WTC11 (cell line): ENCODE data around the gene CDC16. TPM values are rescaled to one million over a fixed set of nuclear protein-coding genes. Genes with fewer than 3 reads are reported as not detected.

Source experiments
- ATAC-seq: fragments of 200-7000 bp; cut with Tn5 transposase; 2 replicates; pipeline ENCODE4 v1.10.0; 2021; ENCODE audit warnings: mild to moderate bottlenecking, moderate library complexity
- CTCF ChIA-PET: fragments of 300-600 bp; sonication (Branson Sonifier 250); formaldehyde crosslinking; loops from one replicate; lab custom pipeline; 2021; ENCODE audit warnings: antibody characterized with exemption; lab: Charles Lee
- POLR2A ChIA-PET: fragments of 350-600 bp; sonication (Branson Sonifier 250); formaldehyde crosslinking; loops from one replicate; lab custom pipeline; 2021; ENCODE audit warnings: antibody characterized with exemption; lab: Charles Lee
- DNase-seq: peaks from one replicate; pipeline ENCODE4 v3.0.0; 2021; ENCODE audit warnings: low spot score
- H3K27ac Mint-ChIP-seq: 2 replicates; pipeline ENCODE4 v1.8.0; 2021; ENCODE audit warnings: mixed read lengths
- H3K27me3 Mint-ChIP-seq: 2 replicates; pipeline ENCODE4 v1.8.0; 2021; ENCODE audit warnings: low read depth, mild to moderate bottlenecking, moderate library complexity, mixed read lengths
- H3K36me3 Mint-ChIP-seq: 2 replicates; pipeline ENCODE4 v1.8.0; 2021; ENCODE audit warnings: mixed read lengths
- H3K4me1 Mint-ChIP-seq: 2 replicates; pipeline ENCODE4 v1.8.0; 2022; ENCODE audit warnings: mixed read lengths
- H3K4me3 Mint-ChIP-seq: 2 replicates; pipeline ENCODE4 v1.8.0; 2021; ENCODE audit warnings: mild to moderate bottlenecking, moderate library complexity, mixed read lengths
- H3K9me3 Mint-ChIP-seq: 2 replicates; pipeline ENCODE4 v1.8.0; 2021; ENCODE audit warnings: mixed read lengths
- AR ChIP-seq: fragments of 250-450 bp; sonication (Bioruptor Pico); IDR thresholded peaks from 2 replicates; pipeline ENCODE4 v1.9.0; 2021; ENCODE audit warnings: mild to moderate bottlenecking
- E2F4 ChIP-seq: sonication (generic); formaldehyde crosslinking; IDR thresholded peaks from 2 replicates; pipeline ENCODE4 v1.8.1; 2022; ENCODE audit warnings: low read depth, mild to moderate bottlenecking, moderate library complexity, missing genetic modification reagents, borderline replicate concordance
- ELF4 ChIP-seq: sonication (generic); formaldehyde crosslinking; IDR thresholded peaks from 2 replicates; pipeline ENCODE4 v1.8.1; 2022; ENCODE audit warnings: low read depth, mild to moderate bottlenecking, moderate library complexity, missing genetic modification reagents
- FOXK1 ChIP-seq: sonication (generic); formaldehyde crosslinking; IDR thresholded peaks from 2 replicates; pipeline ENCODE4 v1.8.0; 2022; ENCODE audit warnings: mild to moderate bottlenecking, moderate library complexity, missing genetic modification reagents
- FOXP1 ChIP-seq: sonication (generic); formaldehyde crosslinking; IDR thresholded peaks from 2 replicates; pipeline ENCODE4 v1.8.0; 2022; ENCODE audit warnings: missing genetic modification reagents, mild to moderate bottlenecking, moderate library complexity, borderline replicate concordance
- JAZF1 ChIP-seq: fragments of 250-450 bp; sonication (Bioruptor Pico); IDR thresholded peaks from 2 replicates; pipeline ENCODE4 v1.9.0; 2021; ENCODE audit warnings: moderate library complexity, mild to moderate bottlenecking, inconsistent platforms
- KAT7 ChIP-seq: sonication (generic); formaldehyde crosslinking; IDR thresholded peaks from 2 replicates; pipeline ENCODE4 v1.8.1; 2023; ENCODE audit warnings: missing genetic modification reagents, mild to moderate bottlenecking, borderline replicate concordance
- NFATC4 ChIP-seq: fragments of 250-450 bp; sonication (Bioruptor Pico); IDR thresholded peaks from 2 replicates; pipeline ENCODE4 v1.9.0; 2021; ENCODE audit warnings: mild to moderate bottlenecking
- NFYB ChIP-seq: sonication (generic); formaldehyde crosslinking; conservative IDR thresholded peaks from 2 replicates; pipeline ENCODE4 v1.8.0; 2022; ENCODE audit warnings: low read depth, missing genetic modification reagents
- NR2C2 ChIP-seq: sonication (generic); formaldehyde crosslinking; IDR thresholded peaks from 2 replicates; pipeline ENCODE4 v1.8.0; 2022; ENCODE audit warnings: mild to moderate bottlenecking, missing genetic modification reagents
- STAT6 ChIP-seq: sonication (generic); formaldehyde crosslinking; conservative IDR thresholded peaks from 2 replicates; pipeline ENCODE4 v1.8.1; 2023; ENCODE audit warnings: mild to moderate bottlenecking, low read depth, missing genetic modification reagents, moderate library complexity
- ZNF121 ChIP-seq: sonication (generic); formaldehyde crosslinking; IDR thresholded peaks from 2 replicates; pipeline ENCODE4 v1.8.0; 2023; ENCODE audit warnings: missing genetic modification reagents
- total RNA-seq: library from RNA; stranded (reverse); gene quantifications from 3 replicates; pipeline ENCODE4 v1.2.3, GENCODE V29; 2021
- TF ChIP-seq, protein P1 (sequence below): fragments of 250-450 bp; sonication (Bioruptor Pico); IDR thresholded peaks from 2 replicates; pipeline ENCODE4 v1.9.0; 2021; ENCODE audit warnings: mild to moderate bottlenecking, borderline replicate concordance
- TF ChIP-seq, protein P2 (sequence below): sonication (generic); formaldehyde crosslinking; IDR thresholded peaks from 2 replicates; pipeline ENCODE4 v1.8.1; 2023; ENCODE audit warnings: mild to moderate bottlenecking, missing genetic modification reagents, moderate library complexity
- TF ChIP-seq, protein P3 (sequence below): sonication (generic); formaldehyde crosslinking; IDR thresholded peaks from 2 replicates; pipeline ENCODE4 v1.8.1; 2023; ENCODE audit warnings: mild to moderate bottlenecking, moderate library complexity, missing genetic modification reagents

CDC16 gene
- total RNA-seq, 1 experiment from 2014 or later = 73.5 TPM

DNA sequence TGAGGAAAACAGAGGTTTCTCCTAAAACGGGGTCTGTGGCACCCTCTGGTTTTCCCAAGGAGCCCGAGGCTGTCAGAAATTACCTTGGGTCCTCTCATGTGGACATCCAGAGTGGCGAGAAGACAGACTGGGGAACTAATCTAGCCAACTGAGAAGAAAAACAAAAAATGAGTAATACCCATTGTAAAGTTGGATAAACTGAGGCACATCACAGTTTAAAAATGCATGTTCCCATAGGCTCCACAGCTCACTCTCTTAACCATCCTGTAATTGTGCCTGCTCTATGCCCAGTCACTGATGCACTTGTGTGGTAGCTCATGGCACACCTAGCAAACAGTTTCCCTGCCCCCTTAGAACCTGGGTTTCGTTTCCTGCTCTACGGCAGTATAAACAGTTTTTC, 31.5 kb downstream of the CDC16 start (continued):
- no peak for TF ChIP-seq AR (CRISPR knock-in tag)
- TF ChIP-seq FOXP1 (CRISPR knock-in tag) = no peak
- no peak for TF ChIP-seq ZNF121

DNA sequence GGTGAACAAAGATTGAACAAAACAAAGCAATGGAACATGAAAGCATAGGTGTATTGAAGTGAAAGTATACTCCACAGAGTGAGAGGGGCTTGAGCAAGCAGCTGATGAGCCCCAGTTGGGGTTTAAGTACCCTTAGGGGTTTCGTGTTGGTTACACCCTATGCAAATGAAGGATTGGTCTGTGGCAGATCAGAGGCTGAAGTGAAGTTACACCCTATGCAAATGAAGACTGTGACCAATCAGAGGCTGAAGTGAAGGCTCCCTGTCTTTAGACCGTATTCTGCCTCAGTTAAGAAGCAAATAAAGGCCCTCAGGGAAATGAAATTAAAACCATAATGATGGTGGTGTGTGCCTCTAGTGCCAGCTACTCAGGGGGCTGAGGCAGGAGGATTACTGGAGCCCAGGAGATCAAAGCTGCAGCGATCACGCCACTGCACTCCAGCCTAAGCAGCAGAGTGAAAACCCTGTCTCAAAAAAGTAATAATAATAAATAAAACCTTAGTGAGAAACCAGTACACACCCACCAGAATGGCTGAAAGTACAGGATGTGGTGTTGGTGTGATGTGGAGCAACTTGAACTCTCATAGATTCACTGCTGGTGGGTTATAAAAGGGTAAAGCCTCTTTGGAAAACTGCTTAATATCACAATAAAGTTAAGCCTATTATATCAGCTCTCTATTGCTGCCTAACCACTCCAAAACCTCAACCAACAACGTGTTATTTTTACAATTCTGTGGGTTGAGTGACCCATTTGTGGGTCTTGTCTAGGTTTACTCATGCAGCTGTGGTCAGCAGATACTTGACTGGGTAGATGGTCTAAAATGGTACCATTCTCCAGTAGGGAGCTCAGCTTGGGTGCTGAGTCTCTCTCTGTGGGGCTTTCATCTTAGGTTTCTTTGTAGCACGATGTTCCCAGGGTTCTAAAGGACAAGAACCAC, 33.9 kb downstream of the CDC16 start:
- ATAC-seq = no peak; the same call in 1 of the 2 replicates
- TF ChIP-seq NFATC4 (CRISPR knock-in tag) (no peak), E2F4 (CRISPR knock-in tag) (no peak), NR2C2 (no peak), FOXP1 (CRISPR knock-in tag) (no peak), KAT7 (CRISPR knock-in tag) (no peak), FOXK1 (no peak), ELF4 (no peak), ZNF121 (no peak), NFYB (CRISPR knock-in tag) (no peak), JAZF1 (CRISPR knock-in tag) (no peak), STAT6 (CRISPR knock-in tag) (no peak)
- TF ChIP-seq, protein P1, sequence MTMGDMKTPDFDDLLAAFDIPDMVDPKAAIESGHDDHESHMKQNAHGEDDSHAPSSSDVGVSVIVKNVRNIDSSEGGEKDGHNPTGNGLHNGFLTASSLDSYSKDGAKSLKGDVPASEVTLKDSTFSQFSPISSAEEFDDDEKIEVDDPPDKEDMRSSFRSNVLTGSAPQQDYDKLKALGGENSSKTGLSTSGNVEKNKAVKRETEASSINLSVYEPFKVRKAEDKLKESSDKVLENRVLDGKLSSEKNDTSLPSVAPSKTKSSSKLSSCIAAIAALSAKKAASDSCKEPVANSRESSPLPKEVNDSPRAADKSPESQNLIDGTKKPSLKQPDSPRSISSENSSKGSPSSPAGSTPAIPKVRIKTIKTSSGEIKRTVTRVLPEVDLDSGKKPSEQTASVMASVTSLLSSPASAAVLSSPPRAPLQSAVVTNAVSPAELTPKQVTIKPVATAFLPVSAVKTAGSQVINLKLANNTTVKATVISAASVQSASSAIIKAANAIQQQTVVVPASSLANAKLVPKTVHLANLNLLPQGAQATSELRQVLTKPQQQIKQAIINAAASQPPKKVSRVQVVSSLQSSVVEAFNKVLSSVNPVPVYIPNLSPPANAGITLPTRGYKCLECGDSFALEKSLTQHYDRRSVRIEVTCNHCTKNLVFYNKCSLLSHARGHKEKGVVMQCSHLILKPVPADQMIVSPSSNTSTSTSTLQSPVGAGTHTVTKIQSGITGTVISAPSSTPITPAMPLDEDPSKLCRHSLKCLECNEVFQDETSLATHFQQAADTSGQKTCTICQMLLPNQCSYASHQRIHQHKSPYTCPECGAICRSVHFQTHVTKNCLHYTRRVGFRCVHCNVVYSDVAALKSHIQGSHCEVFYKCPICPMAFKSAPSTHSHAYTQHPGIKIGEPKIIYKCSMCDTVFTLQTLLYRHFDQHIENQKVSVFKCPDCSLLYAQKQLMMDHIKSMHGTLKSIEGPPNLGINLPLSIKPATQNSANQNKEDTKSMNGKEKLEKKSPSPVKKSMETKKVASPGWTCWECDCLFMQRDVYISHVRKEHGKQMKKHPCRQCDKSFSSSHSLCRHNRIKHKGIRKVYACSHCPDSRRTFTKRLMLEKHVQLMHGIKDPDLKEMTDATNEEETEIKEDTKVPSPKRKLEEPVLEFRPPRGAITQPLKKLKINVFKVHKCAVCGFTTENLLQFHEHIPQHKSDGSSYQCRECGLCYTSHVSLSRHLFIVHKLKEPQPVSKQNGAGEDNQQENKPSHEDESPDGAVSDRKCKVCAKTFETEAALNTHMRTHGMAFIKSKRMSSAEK (CRISPR knock-in tag) = no peak
- TF ChIP-seq, protein P2, sequence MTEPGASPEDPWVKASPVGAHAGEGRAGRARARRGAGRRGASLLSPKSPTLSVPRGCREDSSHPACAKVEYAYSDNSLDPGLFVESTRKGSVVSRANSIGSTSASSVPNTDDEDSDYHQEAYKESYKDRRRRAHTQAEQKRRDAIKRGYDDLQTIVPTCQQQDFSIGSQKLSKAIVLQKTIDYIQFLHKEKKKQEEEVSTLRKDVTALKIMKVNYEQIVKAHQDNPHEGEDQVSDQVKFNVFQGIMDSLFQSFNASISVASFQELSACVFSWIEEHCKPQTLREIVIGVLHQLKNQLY (CRISPR knock-in tag) = no peak
- TF ChIP-seq, protein P3, sequence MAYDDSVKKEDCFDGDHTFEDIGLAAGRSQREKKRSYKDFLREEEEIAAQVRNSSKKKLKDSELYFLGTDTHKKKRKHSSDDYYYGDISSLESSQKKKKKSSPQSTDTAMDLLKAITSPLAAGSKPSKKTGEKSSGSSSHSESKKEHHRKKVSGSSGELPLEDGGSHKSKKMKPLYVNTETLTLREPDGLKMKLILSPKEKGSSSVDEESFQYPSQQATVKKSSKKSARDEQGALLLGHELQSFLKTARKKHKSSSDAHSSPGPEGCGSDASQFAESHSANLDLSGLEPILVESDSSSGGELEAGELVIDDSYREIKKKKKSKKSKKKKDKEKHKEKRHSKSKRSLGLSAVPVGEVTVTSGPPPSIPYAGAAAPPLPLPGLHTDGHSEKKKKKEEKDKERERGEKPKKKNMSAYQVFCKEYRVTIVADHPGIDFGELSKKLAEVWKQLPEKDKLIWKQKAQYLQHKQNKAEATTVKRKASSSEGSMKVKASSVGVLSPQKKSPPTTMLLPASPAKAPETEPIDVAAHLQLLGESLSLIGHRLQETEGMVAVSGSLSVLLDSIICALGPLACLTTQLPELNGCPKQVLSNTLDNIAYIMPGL (CRISPR knock-in tag) = no peak
- TF ChIP-seq, all 79 proteins: peak for 0
- ChIA-PET CTCF (no interaction called here), POLR2A (no interaction called here)
- Mint-ChIP-seq H3K27me3 (no peaks in the 10 kb centered on the region), H3K4me1 (no peaks in the 10 kb centered on the region), H3K27ac (no peak overlapping the region), H3K4me3 (no peak overlapping the region), H3K9me3 (no peaks in the 10 kb centered on the region; the same call in 1 of the 2 replicates), H3K36me3 (peaks cover 72% of the 10 kb centered on the region)
- no peak for DNase-seq
